ENCODE measurements around the gene ERCC4.
"Not testable (repeated sequence)": the region's sequence is repeated elsewhere in the genome, so short reads cannot be mapped to it uniquely, and the experiment has no call there.

The ERCC4 gene

GRCh38 chr16:13919683-13920509, at the start of gene ERCC4:
Gene ERCC4, plus strand, starts transcription at chr16:13920154. Its CDS starts 12 bp downstream, at chr16:13920166.
- peak; percentile 99 for DNase-seq

- DNase-seq = no peak
Measured at GRCh38 chr16:13873835-13874438, 46.0 kb upstream of the ERCC4 start.

- DNase-seq = no peak
Measured at GRCh38 chr16:13875614-13876284, 44.2 kb upstream of the ERCC4 start.

GRCh38 chr16:13883276-13883675, 36.7 kb upstream of the ERCC4 start:
- no peak for DNase-seq

GRCh38 chr16:13883881-13884280, 36.1 kb upstream of the ERCC4 start:
- no peak for DNase-seq

- DNase-seq = no peak
Measured at GRCh38 chr16:13885700-13886099, 34.3 kb upstream of the ERCC4 start.

GRCh38 chr16:13886608-13887007, 33.3 kb upstream of the ERCC4 start:
- no peak for DNase-seq

- DNase-seq = not testable (repeated sequence)
Measured at GRCh38 chr16:13889323-13889722, 30.6 kb upstream of the ERCC4 start.

GRCh38 chr16:13892301-13892700, 27.7 kb upstream of the ERCC4 start:
- DNase-seq = no peak

GRCh38 chr16:13895516-13895915, 24.4 kb upstream of the ERCC4 start:
- DNase-seq = no peak

- DNase-seq = no peak
Measured at GRCh38 chr16:13896543-13897182, 23.3 kb upstream of the ERCC4 start.

- no peak for DNase-seq
Measured at GRCh38 chr16:13897806-13898205, 22.1 kb upstream of the ERCC4 start.

- no peak for DNase-seq
Measured at GRCh38 chr16:13898233-13898632, 21.7 kb upstream of the ERCC4 start.

- DNase-seq = no peak
Measured at GRCh38 chr16:13902052-13902451, 17.9 kb upstream of the ERCC4 start.

GRCh38 chr16:13902677-13903076, 17.3 kb upstream of the ERCC4 start:
- DNase-seq = no peak

- DNase-seq = no peak
Measured at GRCh38 chr16:13904179-13904691, 15.7 kb upstream of the ERCC4 start.

- not testable (repeated sequence) for DNase-seq
Measured at GRCh38 chr16:13904822-13905221, 15.1 kb upstream of the ERCC4 start.

- no peak for DNase-seq
Measured at GRCh38 chr16:13906168-13907089, 13.5 kb upstream of the ERCC4 start.

- DNase-seq = no peak
Measured at GRCh38 chr16:13907431-13907830, 12.5 kb upstream of the ERCC4 start.

GRCh38 chr16:13909069-13909468, 10.9 kb upstream of the ERCC4 start:
- DNase-seq = no peak

- DNase-seq = no peak
Measured at GRCh38 chr16:13909872-13910303, 10.1 kb upstream of the ERCC4 start.

- DNase-seq = no peak
Measured at GRCh38 chr16:13911306-13911705, 8.6 kb upstream of the ERCC4 start.

Measured in T1000 (cell line).